HG02763 (cell line): ENCODE data around the gene MSMP.

Source experiments
- ATAC-seq: cut with Tn5 transposase; IDR thresholded peaks from one replicate; pipeline ENCODE4 v1.9.1; 2021; ENCODE audit warnings: mild to moderate bottlenecking, moderate library complexity; ENCODE audit not compliant: unreplicated experiment

The MSMP gene

GRCh38 chr9:35754264-35754663 lies at the start of gene MSMP:
TSS of gene MSMP (minus strand) at chr9:35754276. CDS start at chr9:35754129, 147 bp downstream.
- ATAC-seq: no peak

- ATAC-seq: no peak
Measured at GRCh38 chr9:35801328-35802128, 47.5 kb upstream of the MSMP start.

- no peak for ATAC-seq
Measured at GRCh38 chr9:35800530-35800929, 46.5 kb upstream of the MSMP start.

GRCh38 chr9:35798658-35799374 lies 44.7 kb upstream of the MSMP start:
- no peak for ATAC-seq

GRCh38 chr9:35797311-35798109 lies 43.4 kb upstream of the MSMP start:
- ATAC-seq: no peak

- no peak for ATAC-seq
Measured at GRCh38 chr9:35795695-35796094, 41.6 kb upstream of the MSMP start.

GRCh38 chr9:35793461-35793860 lies 39.4 kb upstream of the MSMP start:
- no peak for ATAC-seq

- no peak for ATAC-seq
Measured at GRCh38 chr9:35792826-35793225, 38.8 kb upstream of the MSMP start.

- ATAC-seq: no peak
Measured at GRCh38 chr9:35792024-35792813, 38.1 kb upstream of the MSMP start.

GRCh38 chr9:35791297-35791921 lies 37.3 kb upstream of the MSMP start, which contains the start of gene NPR2:
TSS of gene NPR2 (plus strand) at chr9:35791591. CDS start at chr9:35792409, 818 bp downstream.
- no peak for ATAC-seq

- no peak for ATAC-seq
Measured at GRCh38 chr9:35790385-35791296, 36.6 kb upstream of the MSMP start.

- no peak for ATAC-seq
Measured at GRCh38 chr9:35790025-35790384, 35.9 kb upstream of the MSMP start.

GRCh38 chr9:35789541-35789940 lies 35.5 kb upstream of the MSMP start:
- no peak for ATAC-seq

GRCh38 chr9:35783418-35783817 lies 29.3 kb upstream of the MSMP start:
- no peak for ATAC-seq

GRCh38 chr9:35781066-35781465 lies 27.0 kb upstream of the MSMP start:
- ATAC-seq: no peak

- no peak for ATAC-seq
Measured at GRCh38 chr9:35778496-35778895, 24.4 kb upstream of the MSMP start.

GRCh38 chr9:35776018-35776417 lies 21.9 kb upstream of the MSMP start:
- no peak for ATAC-seq

- no peak for ATAC-seq
Measured at GRCh38 chr9:35774907-35775635, 21.0 kb upstream of the MSMP start.
